ENCODE measurements around the gene SLIT3.

Gene SLIT3

DNA sequence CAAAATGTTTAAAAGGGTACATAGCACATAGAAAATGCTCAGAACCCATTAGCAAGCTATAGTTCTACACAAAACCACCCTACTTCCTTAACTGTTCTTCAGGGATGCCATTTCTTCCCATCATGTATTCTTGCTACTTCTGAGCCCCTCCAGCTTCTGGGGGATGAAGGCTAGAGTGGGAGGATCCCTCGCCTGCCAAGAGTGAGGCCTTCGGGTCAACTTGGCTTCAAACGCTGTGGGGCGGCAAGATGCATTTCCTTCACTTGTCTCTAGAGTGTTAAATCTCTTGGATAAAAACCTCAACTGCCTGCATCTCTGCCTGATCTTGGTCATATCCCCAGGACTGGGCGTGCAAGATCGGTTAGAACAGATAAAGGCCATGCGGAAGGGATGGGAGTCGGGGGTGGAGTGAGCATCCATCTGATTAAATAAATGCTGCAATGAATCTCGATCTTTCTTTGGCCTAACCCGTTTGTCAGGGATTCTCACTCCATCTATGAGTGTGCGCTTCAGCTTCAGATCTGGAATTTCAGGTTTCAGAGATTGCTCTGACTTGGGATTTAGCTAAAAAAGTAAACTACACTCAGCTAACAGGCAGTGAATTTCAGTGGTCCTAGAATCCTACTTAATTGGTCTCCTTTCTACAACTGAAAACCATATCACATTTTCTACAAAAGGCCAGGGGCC, 603.8 kb downstream of the SLIT3 start:
- DNase-seq (ENCODE audit: low spot score) = no peak

DNA sequence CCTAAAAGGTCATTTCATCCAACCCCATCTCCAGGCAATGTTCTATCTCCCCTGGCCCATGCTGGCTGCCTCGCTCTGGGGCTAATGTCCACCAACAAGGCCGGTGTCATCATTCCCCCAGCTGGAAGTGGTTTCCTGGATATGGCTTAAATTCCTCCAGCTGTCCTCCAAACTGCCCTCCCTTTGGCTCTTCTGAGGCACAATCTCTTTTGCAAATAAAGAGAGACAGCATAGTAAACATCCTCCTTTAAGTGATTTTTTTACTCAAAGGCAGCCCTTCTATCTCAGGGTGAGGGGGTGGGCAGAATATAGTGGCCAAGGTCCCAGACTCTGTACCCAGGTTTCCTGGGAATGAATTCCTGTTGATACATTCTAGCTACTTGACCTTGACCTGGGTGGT, 604.3 kb downstream of the SLIT3 start:
- no peak for DNase-seq (ENCODE audit: low spot score)

DNA sequence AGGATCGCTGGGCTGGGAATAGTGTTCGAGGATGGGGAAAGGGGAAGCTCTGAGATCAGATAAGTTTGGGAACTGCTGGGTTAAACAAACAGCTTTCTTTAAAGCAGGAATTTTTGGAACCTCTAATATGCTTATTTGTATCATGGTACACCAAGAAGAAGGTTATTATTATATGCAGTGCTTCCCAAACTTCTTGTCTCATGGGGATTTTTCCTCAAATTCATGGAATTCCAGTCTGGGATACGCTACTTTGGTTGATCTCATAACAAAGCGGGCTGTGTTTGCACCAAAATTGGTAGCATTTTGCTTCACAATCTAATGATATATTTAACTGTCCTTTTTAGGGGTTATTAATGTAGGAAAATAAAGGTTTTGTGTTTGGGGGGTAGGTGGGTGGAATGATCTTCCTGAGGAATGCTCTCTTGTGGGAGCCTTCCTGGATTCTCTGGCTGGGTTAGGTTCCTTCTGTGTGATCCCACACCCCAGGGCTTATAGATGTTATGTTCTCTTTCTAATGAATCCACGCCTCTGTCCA, 605.6 kb downstream of the SLIT3 start:
- DNase-seq (ENCODE audit: low spot score) = no peak

DNA sequence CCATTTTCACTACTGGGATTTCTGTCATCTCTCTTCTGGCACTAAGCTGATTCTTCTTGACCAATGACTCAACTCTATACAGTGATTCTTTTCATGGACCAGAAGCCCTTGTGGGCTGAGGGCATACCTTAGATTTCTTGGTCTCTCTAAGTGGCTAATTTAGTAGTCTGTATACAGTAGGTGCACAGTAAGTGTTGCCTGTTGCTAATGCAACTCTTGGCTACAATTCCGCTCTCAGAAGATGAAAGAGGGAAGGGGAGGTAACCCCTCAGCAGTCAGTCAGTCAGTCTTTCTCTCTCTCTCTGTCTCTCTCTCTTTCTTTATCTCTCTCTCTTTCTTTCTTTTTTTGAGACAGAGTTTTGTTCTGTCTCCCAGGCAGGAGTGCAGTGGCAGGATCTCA, 606.6 kb downstream of the SLIT3 start:
- no peak for DNase-seq (ENCODE audit: low spot score)

DNA sequence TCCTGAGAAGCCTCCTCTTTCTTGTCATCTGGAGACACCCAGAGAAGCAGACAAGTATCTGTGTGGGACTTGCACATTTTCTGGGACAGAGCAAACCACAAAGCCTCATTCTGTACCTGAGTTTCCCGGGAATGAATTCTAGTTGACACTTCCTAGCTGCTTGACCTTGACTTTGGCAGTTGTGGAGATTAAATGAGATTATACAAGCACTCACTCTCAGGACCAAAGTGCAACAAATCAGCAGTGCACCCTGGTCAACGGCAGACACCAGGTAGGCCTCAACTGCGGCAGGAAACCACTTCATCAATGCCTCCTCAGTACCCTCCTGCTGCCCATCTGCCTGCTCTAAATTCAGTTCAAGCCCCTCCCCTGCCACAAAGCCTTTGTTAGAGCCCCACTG, 607.1 kb downstream of the SLIT3 start:
- no peak for DNase-seq (ENCODE audit: low spot score)

DNA sequence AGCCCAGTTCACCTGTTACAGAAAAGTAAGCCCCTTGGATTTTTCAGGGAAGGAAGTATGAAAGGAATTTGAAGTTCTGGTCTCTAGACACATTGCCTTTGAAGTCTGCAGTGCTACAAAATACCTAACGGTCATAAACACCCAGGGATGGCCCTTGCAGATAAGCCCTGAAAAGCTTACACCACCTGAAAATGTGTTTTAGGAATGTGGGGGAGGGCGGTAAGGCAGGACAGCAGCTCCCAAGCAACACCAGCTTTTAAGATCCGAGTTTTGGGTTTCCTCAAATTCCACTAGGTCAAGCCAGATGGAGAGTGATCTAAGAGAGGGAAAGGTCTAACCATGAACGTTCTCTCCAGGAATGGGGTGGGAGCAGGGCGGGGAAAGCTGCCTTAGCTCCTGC, 607.6 kb downstream of the SLIT3 start:
- DNase-seq (ENCODE audit: low spot score) = no peak

DNA sequence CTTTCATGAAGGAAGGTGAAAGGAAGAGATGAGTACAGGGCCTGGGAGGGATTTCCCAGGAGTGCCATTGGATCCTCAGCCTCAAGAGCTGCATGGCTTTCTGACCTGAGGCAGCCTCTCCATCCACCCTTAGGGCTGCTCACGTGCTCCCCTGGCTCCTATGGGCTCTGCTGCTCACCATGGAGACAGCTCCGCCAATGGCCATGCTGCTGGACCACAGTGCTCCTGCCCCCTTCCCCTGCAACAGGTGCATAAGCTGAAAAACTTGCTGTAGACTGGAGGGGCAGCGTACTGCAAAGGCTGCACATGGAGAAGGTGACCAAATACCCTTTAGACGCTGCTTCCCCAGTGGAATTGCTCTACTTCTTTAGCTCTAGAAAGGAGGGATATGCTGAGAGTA, 609.0 kb downstream of the SLIT3 start:
- no peak for DNase-seq (ENCODE audit: low spot score)

DNA sequence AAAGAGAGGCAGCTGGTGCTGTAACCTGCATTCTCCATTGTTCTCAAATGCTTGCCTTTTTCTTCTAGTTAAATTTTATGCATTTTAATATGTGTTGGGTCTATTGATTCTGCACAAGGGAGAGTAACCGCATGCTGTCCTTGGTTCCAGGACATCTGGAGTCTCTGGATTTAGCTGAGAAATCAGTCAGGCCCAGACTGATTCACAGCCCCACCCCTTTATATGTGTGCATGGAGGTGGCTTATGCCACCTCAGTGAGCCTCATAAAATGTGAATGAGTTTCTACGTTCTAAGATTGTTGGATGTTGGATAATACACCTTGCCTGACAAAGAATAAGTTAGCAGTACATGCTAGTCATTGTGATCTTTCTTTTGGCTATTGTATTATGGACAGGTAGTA, 611.7 kb downstream of the SLIT3 start:
- no peak for DNase-seq (ENCODE audit: low spot score)

DNA sequence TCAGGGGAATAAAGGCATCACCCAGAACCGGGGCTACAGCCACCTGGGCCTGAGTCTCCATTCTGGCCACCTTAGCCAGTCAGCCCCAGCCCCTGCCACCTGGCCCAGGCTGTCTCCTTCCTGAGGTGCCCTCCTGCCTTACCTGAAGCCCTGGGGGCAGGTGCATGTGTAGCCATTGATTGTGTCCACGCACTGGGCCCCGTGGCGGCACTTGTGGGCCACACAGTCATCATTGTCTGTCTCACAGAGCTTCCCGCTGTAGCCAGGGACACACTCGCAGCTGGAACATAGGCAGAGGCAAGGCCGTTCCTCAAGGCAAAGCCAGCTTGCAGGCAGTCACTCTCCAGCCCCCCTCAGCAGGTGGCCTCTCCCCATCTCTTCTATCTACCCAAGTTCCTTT, 614.1 kb downstream of the SLIT3 start:
- DNase-seq (ENCODE audit: low spot score) = no peak

DNA sequence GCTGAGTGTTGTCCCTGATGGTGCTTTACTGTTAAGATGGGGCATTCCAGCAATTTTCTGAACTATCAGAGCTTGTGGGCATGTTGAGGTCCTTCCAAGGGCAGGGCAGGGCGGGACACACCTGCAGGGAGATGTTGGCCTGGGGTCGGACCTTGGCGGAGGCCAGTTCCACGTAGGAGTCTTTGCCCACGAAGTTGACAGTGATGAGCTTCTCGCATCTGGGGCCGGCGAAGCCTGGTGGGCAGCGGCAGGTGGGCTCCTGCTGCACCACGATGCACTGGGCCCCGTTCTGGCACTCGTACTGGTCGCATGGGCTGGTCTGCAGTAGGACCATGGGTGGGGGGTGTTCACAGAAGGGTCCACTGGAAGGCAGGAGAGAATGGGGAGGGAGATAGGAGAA, 615.4 kb downstream of the SLIT3 start:
- DNase-seq (ENCODE audit: low spot score) = no peak

DNA sequence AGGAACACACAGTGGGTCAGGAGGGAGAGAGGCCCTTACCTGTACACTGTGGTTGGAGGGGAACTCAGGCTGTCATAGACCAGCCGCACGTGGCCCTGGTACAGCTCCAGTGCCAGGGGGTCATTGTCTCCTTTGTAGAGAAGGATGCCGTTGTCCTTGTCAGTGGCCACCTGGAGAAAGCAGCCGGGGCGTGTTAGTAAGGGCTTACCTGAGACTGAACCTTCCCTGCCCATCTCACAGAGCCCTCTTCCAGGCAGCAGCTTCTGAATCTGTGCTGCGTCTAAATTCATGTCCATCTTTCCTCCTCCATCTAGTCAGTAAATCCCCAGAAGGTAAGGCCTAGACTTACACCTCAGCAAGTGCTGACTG, 617.0 kb downstream of the SLIT3 start:
- DNase-seq (ENCODE audit: low spot score) = no peak

DNA sequence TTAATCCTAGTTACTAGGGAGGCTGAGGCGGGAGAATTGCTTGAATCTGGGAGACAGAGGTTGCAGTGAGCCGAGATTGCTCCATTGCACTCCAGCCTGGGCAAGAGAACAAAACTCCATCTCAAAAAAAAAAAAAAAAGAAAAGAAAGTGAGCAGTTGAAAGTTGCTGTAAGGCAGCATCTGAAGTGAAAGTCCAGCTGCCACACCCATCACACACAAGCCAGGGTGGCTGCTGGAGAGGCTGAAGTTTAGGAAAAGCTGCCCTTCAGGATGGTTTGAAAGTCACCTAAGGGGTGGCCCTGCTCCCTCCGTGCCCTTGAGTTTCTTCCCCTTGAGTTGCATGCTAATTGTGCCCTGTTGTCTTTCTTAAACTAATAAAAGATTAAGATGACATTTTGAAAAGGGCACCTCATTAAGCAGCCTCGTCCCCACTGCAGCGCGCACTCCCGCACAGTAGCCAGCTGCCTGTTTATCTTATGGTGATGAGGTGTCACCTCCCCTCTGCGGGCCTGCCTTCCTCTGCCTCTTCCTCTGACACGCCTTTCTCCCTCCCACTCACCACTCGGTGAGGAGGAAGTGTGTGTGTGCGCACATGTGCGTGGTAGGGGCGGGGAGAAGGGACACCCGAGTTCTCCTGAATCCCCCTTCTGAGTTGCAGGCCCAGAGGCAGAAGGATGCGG, 617.6 kb downstream of the SLIT3 start:
- no peak for DNase-seq (ENCODE audit: low spot score)

DNA sequence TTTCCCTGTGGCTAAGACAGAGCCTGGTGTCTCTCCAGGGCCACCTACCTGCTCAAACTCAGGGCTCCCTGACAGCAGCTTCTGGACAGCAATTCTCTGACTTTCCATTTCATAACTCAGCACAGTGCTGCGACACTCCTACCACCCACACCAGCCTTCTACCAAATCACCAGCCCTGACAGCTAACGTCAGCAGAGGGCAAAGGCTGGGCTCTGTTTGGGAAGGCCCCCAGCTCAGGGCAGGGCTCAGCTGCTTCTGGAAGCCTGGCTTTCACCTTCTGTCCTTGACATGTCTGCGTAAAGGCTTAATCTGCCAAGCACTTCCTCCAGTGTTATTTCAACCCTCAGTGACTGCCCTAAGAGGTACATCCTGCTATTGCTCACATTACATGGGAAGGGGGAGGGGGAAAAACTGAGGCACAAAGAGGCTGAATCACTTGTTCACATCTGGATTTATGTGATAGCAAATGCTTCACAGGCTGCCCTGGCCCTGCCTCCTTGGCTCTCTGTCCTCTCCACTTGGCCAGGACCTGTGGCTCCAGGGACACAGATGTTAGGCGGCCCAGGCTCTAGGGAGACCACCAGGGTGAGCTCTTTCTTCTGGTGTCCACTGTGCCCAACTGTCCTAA, 619.3 kb downstream of the SLIT3 start:
- no peak for DNase-seq (ENCODE audit: low spot score)

DNA sequence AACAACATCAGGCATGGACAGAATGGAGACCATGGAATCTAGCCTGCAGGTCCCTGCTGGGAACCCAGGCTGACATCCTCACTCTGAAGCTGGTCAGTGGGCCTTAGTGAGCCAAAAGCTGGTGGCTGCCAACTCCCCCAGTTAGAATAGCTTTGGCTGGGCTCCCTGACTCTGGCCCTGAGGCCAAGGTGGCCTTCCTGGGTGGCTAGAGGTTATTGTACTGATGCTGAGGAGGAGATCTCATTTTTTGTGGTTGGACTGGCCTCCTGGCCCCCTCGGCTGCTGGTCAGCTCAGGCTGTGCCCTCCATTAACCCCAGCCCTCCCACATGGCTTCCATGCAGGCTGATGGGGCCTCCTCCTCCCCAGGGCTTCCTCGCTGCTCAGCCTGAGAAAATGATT, 620.5 kb downstream of the SLIT3 start:
- no peak for DNase-seq (ENCODE audit: low spot score)

DNA sequence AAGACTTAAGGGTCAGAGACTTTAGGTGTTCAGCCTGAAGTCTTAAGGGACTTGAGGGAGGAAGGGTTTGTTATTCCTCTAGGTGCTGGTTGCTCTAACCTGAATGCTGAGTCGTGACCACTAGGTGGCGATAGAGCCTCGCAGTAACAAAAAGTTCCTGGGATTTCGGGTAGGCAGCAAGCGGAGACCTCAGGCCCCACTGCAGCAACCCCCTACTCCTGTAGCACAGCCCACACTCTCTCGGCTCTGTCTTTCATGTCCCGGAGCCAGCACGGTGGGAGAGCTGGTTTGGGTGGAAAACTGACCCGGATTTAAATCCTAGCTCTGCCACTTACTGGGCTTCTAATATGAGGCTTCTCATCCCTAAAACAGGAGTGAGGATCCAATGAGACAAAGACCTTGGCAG, 621.4 kb downstream of the SLIT3 start:
- DNase-seq (ENCODE audit: low spot score) = peak; percentile 56

DNA sequence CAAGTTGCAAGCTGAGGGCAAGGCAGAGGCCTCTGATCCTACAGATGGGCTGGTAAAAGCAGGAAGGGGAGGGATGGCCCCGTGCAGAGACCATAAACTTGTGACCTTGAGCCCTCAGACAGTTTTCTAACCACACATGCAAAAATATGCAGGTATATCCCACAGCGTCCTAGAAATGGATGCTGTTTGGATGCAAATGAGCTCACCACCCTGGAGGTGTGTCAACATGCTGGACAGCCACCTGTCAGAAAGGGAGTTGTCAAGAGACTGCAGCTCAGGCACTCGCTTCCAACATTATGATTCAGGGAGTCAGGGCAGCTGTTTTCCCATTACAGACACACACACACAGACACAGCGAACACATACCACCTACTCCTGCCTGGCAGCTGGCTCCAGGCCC, 624.4 kb downstream of the SLIT3 start:
- no peak for DNase-seq (ENCODE audit: low spot score)

DNA sequence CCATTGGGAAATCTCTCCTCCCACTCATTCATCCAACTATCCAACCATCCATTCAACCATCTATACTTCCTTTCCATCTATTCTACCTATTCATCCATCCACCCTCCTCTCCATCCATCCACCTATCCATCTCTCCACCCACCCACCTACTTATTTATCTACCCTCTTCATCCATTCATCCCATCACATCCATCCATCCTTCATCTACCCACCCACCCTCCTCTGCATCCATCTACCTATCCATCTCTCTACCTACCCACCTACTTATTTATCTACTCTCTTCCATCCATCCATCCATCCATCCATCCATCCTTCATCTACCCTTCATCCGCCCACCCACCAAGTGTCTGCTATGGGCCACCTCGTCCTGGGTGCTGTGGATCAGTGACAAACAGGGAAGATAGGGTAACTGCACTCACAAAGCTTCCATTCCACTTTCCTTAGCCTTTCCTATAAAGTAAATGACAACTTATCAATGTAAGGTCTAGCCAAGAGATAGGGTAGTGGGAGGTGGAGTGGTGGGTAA, 625.0 kb downstream of the SLIT3 start:
- no peak for DNase-seq (ENCODE audit: low spot score)

DNA sequence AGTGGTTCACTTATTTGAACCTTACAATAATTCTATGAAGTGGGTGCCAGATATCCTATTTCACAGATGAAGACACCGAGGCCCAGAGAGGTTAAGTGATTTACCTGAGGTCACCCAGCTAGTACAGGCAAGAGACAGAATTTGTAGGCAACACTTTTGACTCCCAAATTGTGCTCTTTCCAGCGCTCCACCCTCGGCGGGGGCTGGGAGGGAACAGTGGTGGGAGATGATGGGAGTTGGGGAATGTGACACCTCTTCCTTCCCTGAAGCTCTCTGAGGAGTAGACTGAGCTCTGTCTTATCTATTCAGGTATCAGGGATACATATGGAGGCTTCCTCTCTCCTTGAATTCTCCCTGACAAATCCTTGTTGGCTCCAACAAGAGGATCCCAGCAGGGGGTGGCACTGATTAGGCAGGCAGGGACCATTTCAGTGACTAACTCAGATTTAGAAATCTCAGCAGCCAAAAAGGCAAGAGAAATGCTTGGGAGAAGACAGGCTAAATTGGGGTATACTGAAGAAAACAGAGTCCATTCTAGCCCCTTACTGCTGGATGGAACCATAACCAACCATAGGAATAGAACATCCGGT, 626.0 kb downstream of the SLIT3 start:
- DNase-seq (ENCODE audit: low spot score) = no peak

DNA sequence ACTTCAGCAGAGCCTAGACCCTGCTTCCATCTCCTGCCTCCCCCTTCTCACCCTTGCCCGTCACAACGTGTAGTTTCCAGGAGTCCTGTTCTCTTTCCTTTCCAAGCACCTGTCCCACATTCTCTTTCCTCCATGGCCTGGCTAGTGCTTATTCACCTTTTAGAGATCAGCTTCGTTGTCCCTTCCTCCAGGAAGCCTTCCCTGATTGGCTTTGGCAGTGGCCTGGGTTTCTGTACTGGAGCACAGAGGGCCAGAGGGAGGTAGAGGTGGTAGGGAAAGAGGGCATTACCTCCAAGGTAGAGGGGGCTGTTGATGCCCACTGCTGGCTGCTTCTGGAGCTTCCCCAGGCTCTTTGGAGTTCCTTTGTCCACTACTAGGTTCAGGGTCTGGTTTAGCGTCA, 628.1 kb downstream of the SLIT3 start:
- DNase-seq (ENCODE audit: low spot score) = no peak

DNA sequence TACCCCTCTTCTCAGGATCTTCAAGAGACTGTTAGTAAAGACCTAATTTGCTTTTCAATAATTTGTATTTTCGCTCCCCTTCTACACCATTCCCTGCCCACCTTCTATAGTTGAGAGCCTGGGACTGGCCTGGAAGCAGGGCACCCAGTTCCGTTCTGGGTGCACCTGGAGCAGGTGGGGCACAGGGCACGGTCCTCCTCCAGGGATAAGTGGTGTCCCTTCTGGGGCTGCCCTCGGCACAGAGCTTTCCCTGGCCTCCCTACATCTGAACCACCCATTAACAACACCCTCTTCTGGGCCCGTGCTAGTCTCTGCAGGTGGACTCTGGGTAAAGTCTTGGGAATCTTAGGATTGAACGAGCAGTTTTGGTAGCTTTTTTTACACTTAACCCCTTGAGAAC, 628.9 kb downstream of the SLIT3 start:
- no peak for DNase-seq (ENCODE audit: low spot score)

DNA sequence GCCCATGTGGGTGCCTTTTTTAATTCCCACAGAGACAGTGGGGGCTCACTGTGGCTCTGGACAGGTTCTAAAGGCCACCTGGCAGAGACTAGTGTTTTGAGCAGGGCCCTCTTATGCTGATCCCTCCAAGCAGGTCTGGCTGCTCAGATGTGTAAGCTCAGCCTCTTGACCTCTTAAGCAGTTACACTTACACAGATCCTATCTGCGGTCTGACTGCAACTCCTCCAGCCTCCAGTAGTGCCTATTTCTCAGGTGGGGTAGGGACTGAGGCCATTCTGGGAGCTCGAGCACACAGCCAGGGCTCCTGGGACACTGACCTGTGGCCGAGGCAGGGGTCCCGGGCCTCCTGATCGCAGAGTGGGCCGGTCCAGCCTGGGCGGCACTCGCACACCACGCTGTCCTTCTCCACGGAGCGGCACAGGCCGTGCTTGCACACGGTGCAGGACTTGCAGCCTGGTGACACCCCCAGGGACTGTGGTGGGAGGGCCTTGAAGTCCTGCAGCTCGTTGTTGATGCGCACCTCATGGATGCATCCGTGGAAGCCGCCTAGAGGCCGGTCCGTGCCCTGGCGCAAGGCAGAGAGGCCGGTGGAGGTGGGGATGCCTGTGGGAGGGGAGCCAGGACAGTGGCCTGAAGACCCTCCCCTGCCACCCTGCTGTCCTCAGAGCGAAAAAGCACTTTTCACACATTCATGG, 629.9 kb downstream of the SLIT3 start:
- no peak for DNase-seq (ENCODE audit: low spot score)
